Measurements from ENCODE around the gene OR2T12. TPM values are rescaled to one million over a fixed set of nuclear protein-coding genes. Genes with fewer than 3 reads are reported as not detected.

Gene OR2T12
- total RNA-seq, 6 donors from 2014 or later, result not detected

DNA sequence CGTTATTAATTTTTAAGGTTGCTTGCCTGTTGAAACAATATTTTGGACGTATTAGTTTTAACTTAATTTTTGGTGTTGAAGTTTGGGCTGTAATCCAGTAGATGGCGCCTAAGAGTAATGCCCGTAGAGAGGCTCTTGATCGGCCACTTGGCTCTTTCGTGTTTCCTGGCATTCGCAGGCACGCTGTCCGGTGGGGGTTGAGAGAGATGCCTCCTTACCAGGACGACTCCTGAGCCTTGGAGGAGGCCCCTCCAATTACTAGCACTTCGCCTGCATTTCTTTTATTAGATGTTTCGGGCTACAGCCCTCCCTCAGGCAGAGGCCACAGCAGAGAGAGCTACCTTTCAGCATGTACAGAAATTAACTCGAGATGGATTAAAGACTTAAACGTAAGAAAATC lies 60.0 kb downstream of the OR2T12 start:
- no peak overlapping the region for H3K4me3 ChIP-seq
- ATAC-seq (ENCODE audit: low FRiP score in 2 of 2), result no peak
- peak in 1 of 2 donors; percentile 36 for DNase-seq

More for the DNA sequence above, 60.0 kb downstream of the OR2T12 start:
- WGBS, 2 donors, result 12 to 16% methylated on average over 14 of the region's 14 CpGs
- Histone ChIP-seq H3K4me1 (no peaks in the 10 kb centered on the region), H3K27ac (no peak overlapping the region), H3K9me3 (no peaks in the 10 kb centered on the region), H3K27me3 (no peaks in the 10 kb centered on the region), H3K36me3 (no peaks in the 10 kb centered on the region)
- no peak for TF ChIP-seq POLR2AphosphoS5 (IDR thresholded peaks at IDR 0.05)
- no peak for TF ChIP-seq POLR2A (IDR thresholded peaks at IDR 0.05)
- TF ChIP-seq, protein P1, sequence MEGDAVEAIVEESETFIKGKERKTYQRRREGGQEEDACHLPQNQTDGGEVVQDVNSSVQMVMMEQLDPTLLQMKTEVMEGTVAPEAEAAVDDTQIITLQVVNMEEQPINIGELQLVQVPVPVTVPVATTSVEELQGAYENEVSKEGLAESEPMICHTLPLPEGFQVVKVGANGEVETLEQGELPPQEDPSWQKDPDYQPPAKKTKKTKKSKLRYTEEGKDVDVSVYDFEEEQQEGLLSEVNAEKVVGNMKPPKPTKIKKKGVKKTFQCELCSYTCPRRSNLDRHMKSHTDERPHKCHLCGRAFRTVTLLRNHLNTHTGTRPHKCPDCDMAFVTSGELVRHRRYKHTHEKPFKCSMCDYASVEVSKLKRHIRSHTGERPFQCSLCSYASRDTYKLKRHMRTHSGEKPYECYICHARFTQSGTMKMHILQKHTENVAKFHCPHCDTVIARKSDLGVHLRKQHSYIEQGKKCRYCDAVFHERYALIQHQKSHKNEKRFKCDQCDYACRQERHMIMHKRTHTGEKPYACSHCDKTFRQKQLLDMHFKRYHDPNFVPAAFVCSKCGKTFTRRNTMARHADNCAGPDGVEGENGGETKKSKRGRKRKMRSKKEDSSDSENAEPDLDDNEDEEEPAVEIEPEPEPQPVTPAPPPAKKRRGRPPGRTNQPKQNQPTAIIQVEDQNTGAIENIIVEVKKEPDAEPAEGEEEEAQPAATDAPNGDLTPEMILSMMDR (IDR thresholded peaks at IDR 0.05), result peak in 5 of 6 experiments; percentile 19 to 46 (median 27)
- no peak for TF ChIP-seq EP300 (IDR thresholded peaks at IDR 0.05)

Other genes starting within 250 kb of the OR2T12 start
- not detected for gene OR2L13, start 208.2 kb downstream of the OR2T12 start, total RNA-seq
- gene OR2M5, start 158.3 kb downstream of the OR2T12 start, total RNA-seq, result not detected
- gene OR2M2, start 128.6 kb downstream of the OR2T12 start, total RNA-seq, result not detected
- gene OR2M3, start 106.2 kb downstream of the OR2T12 start, total RNA-seq, result not detected
- gene OR2M4, start 72.0 kb downstream of the OR2T12 start, total RNA-seq, result not detected
- gene OR2T33, start 25.4 kb downstream of the OR2T12 start, total RNA-seq, result 1 to 10 TPM in 1 of 6 donors, not detected in 5; 3.3 TPM
- gene OR2M7, start 21.1 kb upstream of the OR2T12 start, total RNA-seq, result not detected
- not detected for gene OR14C36, start 45.4 kb upstream of the OR2T12 start, total RNA-seq
- not detected for gene OR2T4, start 58.2 kb upstream of the OR2T12 start, total RNA-seq
- gene OR2T6, start 72.3 kb upstream of the OR2T12 start, total RNA-seq, result not detected
- gene OR2T1, start 99.6 kb upstream of the OR2T12 start, total RNA-seq, result not detected
- gene OR2T2, start 142.2 kb upstream of the OR2T12 start, total RNA-seq, result not detected
- not detected for gene OR2T3, start 169.9 kb upstream of the OR2T12 start, total RNA-seq
- gene OR2T5, start 185.2 kb upstream of the OR2T12 start, total RNA-seq, result not detected
- gene OR2G6, start 204.6 kb upstream of the OR2T12 start, total RNA-seq, result not detected

Data from upper lobe of left lung (tissue), 6 donors.